ENCODE results near the gene MAP4K2. TPM values are rescaled to one million over a fixed set of nuclear protein-coding genes. Genes with fewer than 3 reads are reported as not detected.

Gene MAP4K2
- total and polyA plus RNA-seq, 8 donors = 2.3 to 66.9 (median 13.4) TPM

DNA sequence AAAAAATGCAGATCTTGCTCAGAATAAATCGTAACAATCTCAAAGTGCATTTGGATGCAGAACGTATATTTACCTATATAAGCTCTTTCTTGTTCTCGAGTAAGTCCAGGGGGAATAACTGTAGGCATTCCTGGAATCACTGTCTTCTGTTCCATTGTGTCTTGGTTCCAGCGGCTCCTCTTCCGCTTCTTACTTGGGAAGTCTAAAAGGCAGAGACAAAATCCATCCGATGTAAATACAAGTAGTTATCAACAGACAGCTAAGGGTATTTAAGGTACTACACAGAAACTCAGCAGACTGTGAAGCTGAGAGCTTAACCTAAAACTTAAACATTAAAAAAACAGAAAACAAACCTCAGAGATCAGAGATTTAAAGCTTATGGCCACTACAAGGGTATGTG is 26.6 kb downstream of the MAP4K2 start:
- TF ChIP-seq, protein P1, sequence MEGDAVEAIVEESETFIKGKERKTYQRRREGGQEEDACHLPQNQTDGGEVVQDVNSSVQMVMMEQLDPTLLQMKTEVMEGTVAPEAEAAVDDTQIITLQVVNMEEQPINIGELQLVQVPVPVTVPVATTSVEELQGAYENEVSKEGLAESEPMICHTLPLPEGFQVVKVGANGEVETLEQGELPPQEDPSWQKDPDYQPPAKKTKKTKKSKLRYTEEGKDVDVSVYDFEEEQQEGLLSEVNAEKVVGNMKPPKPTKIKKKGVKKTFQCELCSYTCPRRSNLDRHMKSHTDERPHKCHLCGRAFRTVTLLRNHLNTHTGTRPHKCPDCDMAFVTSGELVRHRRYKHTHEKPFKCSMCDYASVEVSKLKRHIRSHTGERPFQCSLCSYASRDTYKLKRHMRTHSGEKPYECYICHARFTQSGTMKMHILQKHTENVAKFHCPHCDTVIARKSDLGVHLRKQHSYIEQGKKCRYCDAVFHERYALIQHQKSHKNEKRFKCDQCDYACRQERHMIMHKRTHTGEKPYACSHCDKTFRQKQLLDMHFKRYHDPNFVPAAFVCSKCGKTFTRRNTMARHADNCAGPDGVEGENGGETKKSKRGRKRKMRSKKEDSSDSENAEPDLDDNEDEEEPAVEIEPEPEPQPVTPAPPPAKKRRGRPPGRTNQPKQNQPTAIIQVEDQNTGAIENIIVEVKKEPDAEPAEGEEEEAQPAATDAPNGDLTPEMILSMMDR (IDR thresholded peaks at IDR 0.05) = no peak
- TF ChIP-seq POLR2AphosphoS5 (IDR thresholded peaks at IDR 0.05) = no peak
- H3K4me3 ChIP-seq = peak overlapping the region; percentile 93 to 99 (median 96)
- no peaks in the 10 kb centered on the region for H3K27me3 ChIP-seq
- peak overlapping the region in 2 of 5 donors; percentile 80 to 100 for H3K27ac ChIP-seq
- H3K4me1 ChIP-seq = peaks cover 47 to 66% (median 58%) of the 10 kb centered on the region in 4 donors
- WGBS, 5 donors = 33 to 51% (median 38%) methylated on average over 6 of the region's 6 CpGs
- intact Hi-C loops (cut with DNase I; ENCODE audit: low total_unique reads) = no loop called here
- DNase-seq = no peak
- no peaks in the 10 kb centered on the region for H3K9me3 ChIP-seq
- peaks cover 53 to 60% (median 55%) of the 10 kb centered on the region in 4 donors for H3K36me3 ChIP-seq

DNA sequence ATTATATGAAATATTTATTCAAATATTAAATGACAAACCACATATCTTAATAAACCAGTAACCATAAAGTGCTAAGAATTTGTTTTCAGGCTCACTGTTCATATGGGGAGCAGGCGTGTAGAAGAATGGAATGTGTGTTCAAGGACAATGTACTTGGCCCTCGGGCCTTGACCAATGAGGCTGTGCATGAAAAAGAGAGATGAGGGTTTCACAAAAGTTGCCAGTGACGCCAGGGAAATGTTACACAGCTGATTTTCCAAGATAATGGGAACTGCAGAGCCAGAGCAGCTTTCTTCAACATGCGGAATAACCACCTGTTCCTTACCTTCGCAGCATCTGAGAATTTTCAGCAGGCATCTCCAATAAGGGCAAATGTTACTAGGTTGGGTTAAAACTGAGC is 28.9 kb downstream of the MAP4K2 start:
- no peak overlapping the region for H3K27ac ChIP-seq
- H3K27me3 ChIP-seq = no peaks in the 10 kb centered on the region
- H3K4me3 ChIP-seq = no peak overlapping the region
- no peak for TF ChIP-seq EP300 (IDR thresholded peaks at IDR 0.05)
- no peak for TF ChIP-seq POLR2AphosphoS5 (IDR thresholded peaks at IDR 0.05)
- TF ChIP-seq, protein P1 (IDR thresholded peaks at IDR 0.05) = no peak
- no peak for TF ChIP-seq POLR2A (IDR thresholded peaks at IDR 0.05)
- no peaks in the 10 kb centered on the region for H3K9me3 ChIP-seq
- 57 to 70% (median 64%) methylated on average over 5 of the region's 5 CpGs for WGBS, 5 donors
- H3K4me1 ChIP-seq = peaks cover 44 to 67% (median 56%) of the 10 kb centered on the region in 4 donors
- no peak for DNase-seq
- H3K36me3 ChIP-seq = peaks cover 76 to 83% (median 78%) of the 10 kb centered on the region in 4 donors
- intact Hi-C loops (cut with DNase I; ENCODE audit: low total_unique reads) = no loop called here

DNA sequence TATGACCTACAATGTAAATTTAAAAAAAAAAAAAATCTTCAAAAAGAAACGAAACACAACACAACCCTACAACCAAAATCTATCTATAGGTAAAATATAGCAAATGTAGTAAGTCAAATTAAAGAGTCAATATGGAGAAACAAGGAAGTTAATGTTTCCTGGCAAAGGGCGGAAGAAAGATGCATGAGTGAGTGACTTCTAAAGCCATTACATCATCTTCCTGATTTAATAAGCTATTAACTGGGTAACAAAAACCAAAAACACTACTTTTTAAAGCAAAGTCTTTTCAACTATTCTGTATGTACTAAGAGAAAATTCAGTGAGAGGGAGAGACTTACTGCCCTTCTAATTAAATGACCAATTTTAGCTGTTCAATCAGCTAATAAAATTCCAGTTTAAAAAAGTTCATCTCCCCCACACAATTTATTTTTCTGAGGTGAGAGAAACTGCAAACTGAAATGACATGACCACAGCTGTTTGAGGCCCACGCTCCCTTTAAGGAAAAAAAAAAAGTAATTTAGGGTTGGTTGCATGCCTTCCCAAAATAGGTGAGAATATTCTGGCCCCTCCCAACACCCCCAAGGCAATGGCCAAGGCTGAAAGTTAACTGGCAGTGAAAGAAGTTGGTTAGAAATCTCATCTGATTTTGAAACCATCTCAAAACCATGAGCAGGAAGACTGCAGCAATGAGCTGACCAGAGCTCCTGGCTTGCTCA is 30.6 kb downstream of the MAP4K2 start:
- intact Hi-C loops (cut with DNase I; ENCODE audit: low total_unique reads) = no loop called here
- DNase-seq = no peak
- Histone ChIP-seq H3K36me3 (peaks cover 93 to 100% (median 94%) of the 10 kb centered on the region in 4 donors), H3K27ac (peak overlapping the region in 2 of 5 donors; percentile 63 to 68), H3K27me3 (no peaks in the 10 kb centered on the region), H3K4me3 (no peak overlapping the region), H3K4me1 (peaks cover 47 to 78% (median 62%) of the 10 kb centered on the region in 4 donors), H3K9me3 (no peaks in the 10 kb centered on the region)
- WGBS, 5 donors = 54 to 62% (median 59%) methylated on average over 3 of the region's 3 CpGs
- TF ChIP-seq POLR2AphosphoS5 (IDR thresholded peaks at IDR 0.05) = no peak
- no peak for TF ChIP-seq POLR2A (IDR thresholded peaks at IDR 0.05)
- TF ChIP-seq, protein P1 (IDR thresholded peaks at IDR 0.05) = no peak
- TF ChIP-seq EP300 (IDR thresholded peaks at IDR 0.05) = no peak

DNA sequence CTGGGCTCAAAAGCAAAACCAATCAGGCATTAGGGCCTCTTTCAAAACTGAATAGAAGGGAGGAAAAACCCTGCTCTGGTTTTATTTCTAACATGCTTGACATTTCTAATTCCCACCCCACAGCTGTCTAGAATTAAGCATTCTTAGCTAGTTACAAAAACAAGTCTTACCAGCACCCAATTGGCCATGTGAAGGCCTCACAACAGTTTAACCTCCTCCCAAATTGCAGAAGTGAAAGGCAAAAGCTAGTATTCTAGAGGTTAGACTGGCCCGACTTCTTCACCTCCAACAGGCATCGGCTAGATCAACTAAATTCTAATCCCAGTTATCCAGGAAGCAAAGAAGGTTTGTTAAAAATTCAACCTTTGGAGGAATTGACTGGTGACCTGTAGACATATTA is 31.2 kb downstream of the MAP4K2 start:
- TF ChIP-seq, protein P1 (IDR thresholded peaks at IDR 0.05) = no peak
- TF ChIP-seq POLR2A (IDR thresholded peaks at IDR 0.05) (no peak), POLR2AphosphoS5 (IDR thresholded peaks at IDR 0.05) (no peak), EP300 (IDR thresholded peaks at IDR 0.05) (no peak)
- Histone ChIP-seq H3K9me3 (no peaks in the 10 kb centered on the region), H3K27ac (peak overlapping the region in 2 of 5 donors; percentile 63 to 68), H3K4me1 (peaks cover 43 to 80% (median 59%) of the 10 kb centered on the region in 4 donors), H3K36me3 (peaks cover 99 to 100% (median 100%) of the 10 kb centered on the region in 4 donors), H3K4me3 (no peak overlapping the region), H3K27me3 (no peaks in the 10 kb centered on the region)
- WGBS, 5 donors = 75 to 97% (median 84%) methylated on average over 2 of the region's 2 CpGs
- DNase-seq = no peak
- intact Hi-C loops (cut with DNase I; ENCODE audit: low total_unique reads) = no loop called here

Data from stomach (tissue), 9 donors.